ENCODE measurements around the gene RARS2.

The RARS2 gene

DNA sequence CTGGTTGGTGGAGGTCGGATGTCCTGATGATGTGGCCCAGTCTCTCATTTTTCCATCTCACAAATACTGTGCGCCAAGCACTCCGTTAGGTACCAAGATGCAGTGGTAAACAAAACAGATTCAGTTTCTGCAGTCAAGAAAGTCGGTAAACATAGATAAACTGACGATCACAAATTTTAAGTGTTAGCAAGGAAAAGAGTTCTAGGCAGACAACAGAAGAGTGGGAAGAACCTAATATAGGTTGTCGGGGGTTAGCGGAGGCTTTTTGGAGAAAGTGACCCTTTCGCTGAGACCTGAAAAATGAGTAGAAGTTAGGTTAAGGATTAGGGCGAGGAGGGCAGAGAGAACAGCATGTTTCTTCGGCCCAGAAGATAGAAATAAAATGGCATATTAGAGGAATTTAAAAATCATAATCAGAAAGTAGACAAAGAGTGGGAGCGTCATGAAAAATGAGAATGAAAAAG lies 662 bp upstream of the RARS2 start:
- TF ChIP-seq GATA2 (IDR thresholded peaks at IDR 0.05; ENCODE audit: low read depth, low read length) (no peak), GATA3 (IDR thresholded peaks at IDR 0.05; ENCODE audit: low read depth, low read length) (no peak)

- no peak for TF ChIP-seq GATA2 (IDR thresholded peaks at IDR 0.05; ENCODE audit: low read depth, low read length)
These were observed 905 bp downstream of the RARS2 start for GRCh38 chr6:87588756-87589407.

- TF ChIP-seq GATA3 (IDR thresholded peaks at IDR 0.05; ENCODE audit: low read depth, low read length) (no peak), GATA2 (IDR thresholded peaks at IDR 0.05; ENCODE audit: low read depth, low read length) (no peak)
These were observed 3.3 kb downstream of the RARS2 start for GRCh38 chr6:87586371-87587077.

- TF ChIP-seq GATA2 (IDR thresholded peaks at IDR 0.05; ENCODE audit: low read depth, low read length), result no peak
- no peak for TF ChIP-seq GATA3 (IDR thresholded peaks at IDR 0.05; ENCODE audit: low read depth, low read length)
These were observed 6.0 kb downstream of the RARS2 start for GRCh38 chr6:87583822-87584221.

GRCh38 chr6:87575423-87575822 lies 14.4 kb downstream of the RARS2 start:
- TF ChIP-seq GATA3 (IDR thresholded peaks at IDR 0.05; ENCODE audit: low read depth, low read length) (no peak), GATA2 (IDR thresholded peaks at IDR 0.05; ENCODE audit: low read depth, low read length) (no peak)

DNA sequence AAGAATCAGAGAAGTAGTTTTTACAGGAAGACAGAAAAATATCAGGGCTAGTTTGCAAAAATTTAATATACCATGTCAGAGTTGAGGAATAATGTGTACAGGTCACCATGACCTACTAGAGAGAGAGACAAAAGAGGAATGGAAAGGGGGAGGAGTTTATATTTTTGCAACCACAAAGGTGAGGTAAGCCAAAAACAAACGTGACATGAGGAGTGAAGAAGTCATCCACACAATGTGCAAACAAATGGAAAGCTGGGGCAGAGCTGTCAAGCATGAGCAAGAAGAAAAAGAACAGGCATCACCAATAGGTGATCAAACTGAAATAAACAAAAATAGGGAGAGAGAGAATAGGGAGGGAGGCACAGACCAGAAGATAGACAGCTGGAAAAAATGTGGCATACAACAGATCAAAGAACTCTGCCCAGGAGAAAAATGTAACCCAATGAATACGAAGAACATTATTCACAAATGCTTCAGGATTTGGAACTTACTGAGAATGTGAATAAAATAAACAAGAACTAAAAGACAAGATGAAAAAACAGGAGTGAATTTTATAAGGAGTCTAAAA lies 15.5 kb downstream of the RARS2 start:
- TF ChIP-seq GATA3 (IDR thresholded peaks at IDR 0.05; ENCODE audit: low read depth, low read length) (no peak), GATA2 (IDR thresholded peaks at IDR 0.05; ENCODE audit: low read depth, low read length) (no peak)

DNA sequence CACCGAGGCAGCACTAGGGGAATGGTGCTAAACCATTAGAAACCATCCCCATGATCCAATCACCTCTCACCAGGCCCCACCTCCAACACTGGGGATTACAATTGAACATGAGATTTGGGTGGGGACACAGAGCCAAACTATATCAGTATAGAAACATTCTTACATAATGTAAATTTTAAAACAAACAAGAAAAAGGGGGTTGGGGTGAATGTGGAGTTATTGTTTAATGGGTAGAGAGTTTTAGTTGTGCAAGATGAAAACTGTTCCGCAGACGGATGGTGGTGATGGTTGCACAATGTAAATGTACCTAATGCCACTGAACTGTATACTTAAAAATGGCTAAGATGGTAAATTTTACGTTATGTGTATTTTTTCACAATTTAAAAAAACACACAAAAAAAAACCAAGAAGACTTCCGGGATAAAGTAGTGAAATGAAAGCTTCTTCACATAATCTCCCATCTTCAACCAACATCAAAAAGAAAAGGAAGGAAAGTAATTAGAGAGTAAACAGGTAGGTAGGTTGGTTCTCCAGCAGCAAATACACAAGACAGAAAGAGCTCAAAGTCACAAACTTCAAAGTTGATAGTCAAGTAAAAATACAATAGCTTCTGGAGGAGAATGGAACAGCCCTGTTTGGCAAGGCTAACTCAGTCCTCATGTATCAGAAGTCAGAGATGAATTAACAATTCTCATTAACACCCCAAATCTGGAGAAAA lies 16.3 kb downstream of the RARS2 start:
- TF ChIP-seq GATA2 (IDR thresholded peaks at IDR 0.05; ENCODE audit: low read depth, low read length), result no peak
- TF ChIP-seq GATA3 (IDR thresholded peaks at IDR 0.05; ENCODE audit: low read depth, low read length), result no peak

GRCh38 chr6:87572883-87573282 lies 16.9 kb downstream of the RARS2 start:
- TF ChIP-seq GATA3 (IDR thresholded peaks at IDR 0.05; ENCODE audit: low read depth, low read length), result no peak
- TF ChIP-seq GATA2 (IDR thresholded peaks at IDR 0.05; ENCODE audit: low read depth, low read length), result no peak

DNA sequence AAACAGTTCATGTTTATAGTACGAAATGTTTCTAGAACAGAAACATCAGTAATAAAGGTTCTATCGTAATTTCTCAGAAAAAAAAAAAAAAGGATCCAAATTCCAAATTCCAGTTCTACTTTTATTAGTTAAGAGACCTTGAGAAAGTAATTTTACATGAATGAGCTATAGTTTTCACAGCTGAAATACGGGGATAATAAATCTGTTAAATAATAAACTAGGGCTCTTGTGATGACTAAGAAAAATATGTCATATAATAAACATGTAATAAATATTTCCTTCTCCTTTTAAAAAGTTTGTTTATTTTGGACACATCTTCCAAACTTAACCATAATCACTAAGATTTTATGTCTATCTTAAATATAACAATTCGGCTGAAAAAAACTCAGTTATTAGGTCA lies 17.8 kb downstream of the RARS2 start:
- no peak for TF ChIP-seq GATA3 (IDR thresholded peaks at IDR 0.05; ENCODE audit: low read depth, low read length)
- no peak for TF ChIP-seq GATA2 (IDR thresholded peaks at IDR 0.05; ENCODE audit: low read depth, low read length)

DNA sequence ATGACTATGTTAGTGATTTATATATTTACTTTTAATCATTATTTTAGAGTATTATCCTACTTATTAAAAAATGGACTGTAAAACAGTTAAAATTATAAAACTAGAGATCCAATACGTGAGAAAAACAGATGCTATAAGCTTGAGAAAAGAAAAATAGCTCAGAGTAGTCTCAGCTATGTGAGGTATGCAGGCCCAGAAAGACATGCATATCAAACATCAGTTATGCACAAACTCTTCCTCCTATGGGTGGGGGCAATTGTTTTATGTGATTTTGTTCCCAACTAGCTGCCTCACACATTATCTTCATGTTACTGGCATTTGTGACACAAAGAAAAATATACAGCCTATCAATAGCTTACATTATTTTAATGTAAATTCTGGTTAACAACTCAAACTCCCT lies 28.8 kb downstream of the RARS2 start:
- no peak for TF ChIP-seq GATA2 (IDR thresholded peaks at IDR 0.05; ENCODE audit: low read depth, low read length)
- no peak for TF ChIP-seq GATA3 (IDR thresholded peaks at IDR 0.05; ENCODE audit: low read depth, low read length)

- TF ChIP-seq GATA3 (IDR thresholded peaks at IDR 0.05; ENCODE audit: low read depth, low read length) (no peak), GATA2 (IDR thresholded peaks at IDR 0.05; ENCODE audit: low read depth, low read length) (no peak)
These were observed 31.3 kb downstream of the RARS2 start for GRCh38 chr6:87558446-87558845.

GRCh38 chr6:87555506-87555905 lies 34.3 kb downstream of the RARS2 start:
- TF ChIP-seq GATA2 (IDR thresholded peaks at IDR 0.05; ENCODE audit: low read depth, low read length) (no peak), GATA3 (IDR thresholded peaks at IDR 0.05; ENCODE audit: low read depth, low read length) (no peak)

DNA sequence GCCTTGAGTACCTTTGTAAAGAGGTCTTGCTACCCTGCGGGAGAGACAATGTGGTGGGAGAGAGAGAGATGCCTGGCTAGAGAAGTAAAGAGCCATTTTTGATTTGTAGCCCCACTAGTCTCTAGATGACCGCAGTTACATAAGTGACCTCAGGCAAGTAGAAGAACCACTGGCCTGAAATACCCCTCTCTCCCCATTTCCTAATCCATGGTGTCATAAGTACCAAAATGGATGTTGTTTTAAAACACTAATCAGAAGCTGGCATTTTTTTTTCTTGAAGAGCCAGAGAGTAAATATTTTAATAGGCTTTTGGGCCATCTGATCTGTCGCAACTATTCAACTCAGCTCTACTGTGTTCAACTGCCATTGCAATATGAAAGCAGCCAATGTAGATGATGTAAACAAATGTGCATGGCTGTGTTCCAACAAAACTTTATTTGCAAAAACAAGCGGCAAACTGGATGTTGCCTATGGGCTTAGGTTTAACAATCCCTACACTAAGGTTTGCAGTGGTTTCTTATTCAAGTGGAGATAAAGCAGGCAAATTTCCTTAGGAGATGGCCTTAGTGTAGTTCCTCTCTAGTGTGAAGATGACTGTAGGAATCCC lies 36.5 kb downstream of the RARS2 start:
- no peak for TF ChIP-seq GATA2 (IDR thresholded peaks at IDR 0.05; ENCODE audit: low read depth, low read length)
- no peak for TF ChIP-seq GATA3 (IDR thresholded peaks at IDR 0.05; ENCODE audit: low read depth, low read length)

GRCh38 chr6:87551799-87552198 lies 38.0 kb downstream of the RARS2 start:
- TF ChIP-seq GATA3 (IDR thresholded peaks at IDR 0.05; ENCODE audit: low read depth, low read length) (no peak), GATA2 (IDR thresholded peaks at IDR 0.05; ENCODE audit: low read depth, low read length) (no peak)

All from SH-SY5Y (cell line).